C4-2B (cell line): ENCODE measurements around the gene MARCHF11.

ENCODE experiments used
- H3K27ac ChIP-seq: fragments of 450-650 bp; 2 replicates; pipeline ENCODE4 v1.5.1; 2017
- CTCF ChIP-seq: fragments of 450-650 bp; conservative IDR thresholded peaks from 2 replicates; pipeline ENCODE4 v1.5.1; 2017; ENCODE audit warnings: mild to moderate bottlenecking
- ZFX ChIP-seq: fragments of 450-650 bp; IDR thresholded peaks from 2 replicates; pipeline ENCODE4 v1.6.1; 2017

MARCHF11 gene

GRCh38 chr5:16160706-16161105 lies 18.9 kb downstream of the MARCHF11 start:
- H3K27ac ChIP-seq, result no peak overlapping the region
- TF ChIP-seq CTCF (peak; percentile 85), ZFX (no peak)

GRCh38 chr5:16159636-16160035 lies 20.0 kb downstream of the MARCHF11 start:
- H3K27ac ChIP-seq, result no peak overlapping the region
- TF ChIP-seq CTCF (no peak), ZFX (no peak)

- no peak overlapping the region for H3K27ac ChIP-seq
- no peak for TF ChIP-seq ZFX
- no peak for TF ChIP-seq CTCF
Observed at GRCh38 chr5:16156152-16156551, 23.4 kb downstream of the MARCHF11 start.

GRCh38 chr5:16152601-16153568 lies 26.7 kb downstream of the MARCHF11 start:
- no peak for TF ChIP-seq ZFX
- TF ChIP-seq CTCF, result no peak
- peak overlapping the region; percentile 15; the same call in 1 of the 2 replicates for H3K27ac ChIP-seq

- no peak for TF ChIP-seq CTCF
- TF ChIP-seq ZFX, result no peak
Observed at GRCh38 chr5:16149621-16150020, 30.0 kb downstream of the MARCHF11 start.

GRCh38 chr5:16147179-16147900 lies 32.3 kb downstream of the MARCHF11 start:
- TF ChIP-seq ZFX (no peak), CTCF (no peak)

More at GRCh38 chr5:16149621-16150020, 30.0 kb downstream of the MARCHF11 start:
- H3K27ac ChIP-seq, result no peak overlapping the region

GRCh38 chr5:16144416-16144815 lies 35.2 kb downstream of the MARCHF11 start:
- TF ChIP-seq CTCF (no peak), ZFX (no peak)

More at GRCh38 chr5:16147179-16147900, 32.3 kb downstream of the MARCHF11 start:
- H3K27ac ChIP-seq, result no peak overlapping the region

More at GRCh38 chr5:16144416-16144815, 35.2 kb downstream of the MARCHF11 start:
- no peak overlapping the region for H3K27ac ChIP-seq
